Left renal cortex interstitium (tissue), 4 donors: ENCODE results near the gene TBKBP1. TPM values are rescaled to one million over a fixed set of nuclear protein-coding genes. Genes with fewer than 3 reads are reported as not detected.
"Not testable (repeated sequence)": the region's sequence is repeated elsewhere in the genome, so short reads cannot be mapped to it uniquely, and the experiment has no call there.

Source experiments
- DNase-seq, 4 donors: peaks; one replicate each; pipeline ENCODE4 v3.0.0-alpha.2; 2013; ENCODE audit warnings: low read depth in 4 of 4, low spot score in 2 of 4, missing footprints in 1 of 4
- polyA plus RNA-seq, 4 donors: library from polyadenylated mRNA; unstranded; fragments of 120-200 nt; gene quantifications; one replicate each; pipeline ENCODE4 v1.2.1, GENCODE V29; 2013; ENCODE audit not compliant: insufficient read length in 4 of 4

TBKBP1 gene
- polyA plus RNA-seq, 4 donors, result 22.3 to 36.7 (median 30.5) TPM

DNA sequence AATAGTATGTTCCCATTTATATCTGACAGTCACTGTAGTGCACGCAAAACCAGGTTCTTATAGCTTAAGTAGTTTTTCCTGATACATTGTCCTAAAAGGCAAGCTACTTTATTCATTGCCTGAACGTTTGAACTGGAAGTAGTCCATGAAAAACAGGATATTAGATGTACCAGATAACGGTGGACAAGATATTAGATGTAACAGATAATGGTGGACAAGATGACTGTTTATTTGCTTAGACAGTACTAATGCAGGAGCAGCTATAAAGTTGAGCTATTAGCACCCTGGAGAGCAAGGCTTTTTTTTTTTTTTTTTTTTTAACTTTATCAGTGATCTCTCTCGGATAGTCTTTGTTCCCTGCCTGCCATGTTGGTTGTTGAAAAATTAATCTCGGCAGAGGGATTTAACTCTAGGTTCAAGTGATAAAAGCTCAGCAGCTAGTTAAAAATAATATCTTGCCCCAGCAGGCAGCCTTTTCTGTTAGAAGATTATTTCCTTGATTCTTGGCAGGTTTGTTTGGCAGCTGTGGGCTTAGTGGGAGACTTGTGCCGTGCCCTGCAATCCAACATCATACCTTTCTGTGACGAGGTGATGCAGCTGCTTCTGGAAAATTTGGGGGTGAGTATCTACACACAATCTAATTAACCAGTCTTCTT lies 17.3 kb upstream of the TBKBP1 start:
- no peak for DNase-seq

DNA sequence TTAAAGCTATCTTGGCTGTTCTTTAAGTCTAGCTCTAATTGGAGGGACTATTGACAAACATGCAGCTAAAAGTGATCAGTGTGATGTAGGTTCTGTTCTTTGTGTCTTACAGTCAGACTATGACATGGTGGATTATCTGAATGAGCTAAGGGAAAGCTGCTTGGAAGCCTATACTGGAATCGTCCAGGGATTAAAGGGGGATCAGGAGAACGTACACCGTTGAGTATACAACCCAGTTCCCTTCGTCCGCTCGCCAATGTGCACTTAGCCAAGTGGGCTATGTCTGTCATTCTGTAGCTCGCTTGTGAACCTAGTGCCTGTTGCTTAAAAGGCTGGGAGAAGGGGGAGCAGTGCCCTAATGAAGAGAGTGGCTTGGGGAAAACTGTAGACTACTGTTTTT lies 15.8 kb upstream of the TBKBP1 start:
- DNase-seq, result no peak

DNA sequence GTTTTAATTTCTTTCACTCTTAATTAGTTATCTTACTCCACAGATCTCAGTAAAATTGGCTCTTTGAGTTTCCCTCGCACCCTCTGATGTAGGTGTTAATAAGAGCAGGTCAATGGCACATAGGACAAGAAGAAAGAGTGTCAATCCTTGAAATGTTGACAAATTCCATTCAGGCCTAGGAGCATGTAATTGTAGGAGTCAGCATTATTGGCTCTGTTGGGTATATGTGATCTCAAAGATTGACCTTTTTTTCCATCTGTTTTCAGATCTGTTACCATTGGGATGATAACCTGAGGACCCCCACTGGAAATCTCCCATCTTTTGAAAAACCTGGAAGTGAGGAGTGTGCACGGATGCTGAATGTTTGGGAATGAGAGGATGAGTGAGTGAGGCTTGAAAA lies 11.8 kb upstream of the TBKBP1 start:
- DNase-seq, result no peak

DNA sequence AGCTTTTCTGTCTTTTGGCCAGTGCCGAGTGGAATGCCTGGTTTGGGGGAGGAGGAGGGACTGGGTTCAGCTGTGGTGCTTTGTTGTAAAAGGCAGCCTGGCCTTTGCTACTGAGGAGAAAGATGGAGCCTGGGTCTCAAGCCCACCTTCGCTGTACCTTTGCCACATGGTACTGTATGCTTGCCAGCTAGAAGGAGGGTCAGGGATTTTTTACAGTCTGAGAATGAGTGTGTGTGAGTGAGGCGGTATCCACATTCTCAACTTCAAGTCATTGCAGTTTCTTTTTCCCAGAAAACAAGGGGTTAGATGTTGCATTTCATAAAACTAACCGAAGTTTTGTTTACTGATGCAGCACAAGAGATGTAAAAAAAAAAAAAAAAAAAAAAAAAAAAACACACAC lies 11.2 kb upstream of the TBKBP1 start:
- DNase-seq, result not testable (repeated sequence)

DNA sequence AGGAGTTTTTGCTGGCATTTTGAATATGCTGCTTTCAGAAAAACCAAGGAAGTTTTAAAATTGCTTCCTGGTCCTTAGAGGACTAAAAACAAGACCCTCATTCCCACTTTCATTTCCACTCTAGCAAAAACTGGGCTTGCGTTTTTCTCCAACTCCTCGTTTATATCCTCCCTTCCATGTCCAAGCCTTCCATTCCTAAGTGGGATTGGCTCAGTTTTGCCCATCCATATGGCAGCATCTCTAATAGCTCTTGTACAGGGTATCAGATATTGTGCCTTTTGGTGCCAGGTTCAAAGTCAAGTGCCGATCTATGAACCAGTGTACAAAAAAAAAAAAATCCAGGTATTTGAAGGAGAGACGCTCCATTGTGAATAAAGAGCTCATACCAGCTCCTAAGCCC lies 9.9 kb upstream of the TBKBP1 start:
- no peak for DNase-seq

DNA sequence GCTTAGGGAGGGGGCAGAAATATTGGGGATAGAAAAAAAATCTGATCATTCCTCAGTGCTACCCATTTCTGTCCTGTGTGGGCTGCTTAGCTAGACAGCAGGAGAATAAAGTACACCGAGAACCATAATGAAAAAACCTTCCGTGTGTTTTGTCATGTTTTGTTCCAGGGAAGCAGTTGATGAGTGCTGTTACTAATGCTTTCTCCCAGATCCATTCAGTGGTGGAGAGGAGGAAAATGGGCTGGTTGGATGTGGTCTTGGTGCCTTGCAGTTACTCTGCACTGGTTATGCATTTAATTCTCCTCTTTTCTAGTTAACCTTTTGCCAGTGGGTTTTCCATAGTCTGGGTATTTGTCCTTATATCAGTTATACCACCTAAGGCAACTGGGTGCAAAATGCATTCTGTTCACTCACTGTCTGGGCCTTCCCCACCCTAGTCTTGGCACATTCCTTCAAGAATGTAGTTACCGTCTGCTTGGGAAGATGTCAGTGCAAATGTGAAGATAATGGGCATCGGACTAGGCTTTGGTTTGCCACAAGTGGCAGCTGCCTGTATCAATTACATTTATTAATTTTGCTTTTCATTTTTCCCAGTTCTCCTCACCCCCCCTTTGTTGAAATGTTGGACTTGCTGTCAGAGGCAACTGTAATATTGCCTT lies 9.3 kb upstream of the TBKBP1 start:
- DNase-seq, result no peak

DNA sequence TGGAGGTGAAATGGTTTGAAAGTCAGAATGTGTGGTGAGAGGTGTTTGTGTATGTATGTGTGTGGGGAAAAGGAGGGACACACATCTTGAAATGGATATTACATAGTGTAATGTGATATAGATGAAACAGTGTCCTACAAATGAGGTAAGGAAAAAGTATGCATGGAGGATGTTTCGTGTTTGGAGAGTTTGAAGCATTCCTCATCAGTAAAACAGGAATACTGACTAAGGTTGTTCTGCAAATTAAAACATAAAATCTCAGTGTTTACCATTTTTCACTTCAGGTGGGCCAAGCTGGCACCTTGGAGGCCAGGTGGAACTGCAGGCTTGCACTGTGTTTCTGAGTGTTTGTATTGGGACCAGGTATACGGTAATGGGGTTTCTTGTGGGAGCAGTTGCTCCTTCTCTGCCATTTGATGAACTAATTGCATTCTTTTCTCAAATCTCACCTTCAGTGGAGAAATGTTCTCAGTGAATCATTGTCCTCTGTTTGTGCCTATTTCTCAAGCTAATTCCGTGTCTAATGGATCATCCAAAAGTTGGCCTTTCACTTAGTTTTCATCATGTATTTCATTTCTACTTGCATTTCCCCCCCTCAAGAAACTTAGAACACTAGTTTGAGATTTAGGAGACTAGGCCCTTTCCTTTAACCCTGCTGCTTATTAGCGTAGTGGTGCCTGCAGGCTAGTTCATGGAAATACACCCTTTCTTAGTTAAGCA lies 8.2 kb upstream of the TBKBP1 start:
- DNase-seq, result no peak

DNA sequence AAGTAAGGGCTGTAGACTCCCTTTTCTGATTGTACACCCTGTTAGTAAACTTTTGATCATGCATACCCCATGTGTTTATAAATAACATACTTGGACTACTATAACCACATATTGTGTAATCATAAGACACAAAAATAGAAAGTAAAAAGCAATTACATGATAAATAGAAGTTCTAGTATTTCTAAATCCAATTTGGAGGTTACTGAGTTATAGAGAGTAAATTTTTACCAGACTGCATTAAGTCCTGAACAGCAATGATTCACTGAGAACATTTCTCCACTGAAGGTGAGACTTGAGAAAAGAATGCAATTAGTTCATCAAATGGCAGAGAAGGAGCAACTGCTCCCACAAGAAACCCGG lies 7.7 kb upstream of the TBKBP1 start:
- DNase-seq, result no peak

DNA sequence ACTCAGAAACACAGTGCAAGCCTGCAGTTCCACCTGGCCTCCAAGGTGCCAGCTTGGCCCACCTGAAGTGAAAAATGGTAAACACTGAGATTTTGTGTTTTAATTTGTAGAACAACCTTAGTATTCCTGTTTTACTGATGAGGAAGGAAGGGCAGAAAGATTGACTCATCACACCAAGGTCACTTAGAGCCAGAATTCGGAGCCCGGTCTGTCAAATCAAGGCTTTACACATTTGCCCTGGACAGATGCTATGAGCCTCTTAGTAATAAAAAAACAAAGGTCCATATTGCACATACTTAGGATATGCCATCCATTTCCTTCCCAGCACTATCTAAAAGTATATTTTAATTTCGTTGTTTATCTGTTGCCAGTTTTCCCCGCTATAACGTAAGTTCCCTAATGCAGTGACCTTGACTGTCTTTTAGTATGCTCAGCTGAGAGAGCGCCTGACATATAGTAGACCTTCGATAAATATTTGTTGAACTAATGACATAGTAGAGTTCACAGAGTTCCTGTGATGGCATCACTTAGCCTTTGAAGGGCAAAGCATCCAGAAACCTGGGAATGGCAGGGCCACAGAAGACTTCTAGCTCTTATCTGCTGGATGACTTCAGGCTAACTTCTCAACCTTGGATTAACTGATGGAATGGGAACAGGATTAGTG lies 7.2 kb upstream of the TBKBP1 start:
- DNase-seq, result no peak

DNA sequence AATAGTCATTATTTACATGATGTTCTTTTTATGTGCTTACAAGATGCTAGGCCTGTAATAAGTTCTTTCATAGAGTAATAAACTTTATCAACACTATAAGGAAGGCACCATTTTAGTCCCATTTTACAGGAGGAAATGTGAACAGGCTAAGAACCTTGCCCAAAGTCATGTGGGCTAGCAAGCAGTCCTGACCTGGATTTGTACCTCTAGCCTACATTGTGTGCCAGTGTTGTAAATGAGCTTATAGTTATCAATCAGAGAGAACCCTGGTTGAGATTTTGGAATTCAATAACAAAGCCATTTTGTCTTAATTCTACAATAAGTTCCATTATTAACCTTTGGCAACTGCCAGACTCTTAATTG lies 6.7 kb upstream of the TBKBP1 start:
- no peak for DNase-seq

DNA sequence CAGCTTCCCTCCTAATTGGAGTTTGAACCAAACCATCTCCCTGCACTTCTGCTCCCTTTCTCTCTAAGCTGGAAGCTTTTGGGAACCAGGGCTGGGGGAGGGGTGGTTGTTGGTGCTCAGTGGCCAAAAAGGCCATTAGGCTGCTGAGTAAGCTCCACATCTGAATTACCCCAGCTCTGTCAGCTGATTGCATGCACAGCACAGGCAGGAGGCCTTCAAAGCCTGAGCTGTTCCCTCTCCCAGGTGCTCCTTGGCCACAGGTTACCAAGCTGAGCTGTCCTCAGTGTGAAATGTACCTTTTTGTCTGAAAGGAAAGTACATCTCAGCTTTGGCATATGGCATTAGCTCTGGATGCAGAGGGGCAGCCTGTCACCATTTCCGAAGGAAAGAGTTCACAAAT lies 6.2 kb upstream of the TBKBP1 start:
- DNase-seq, result no peak

DNA sequence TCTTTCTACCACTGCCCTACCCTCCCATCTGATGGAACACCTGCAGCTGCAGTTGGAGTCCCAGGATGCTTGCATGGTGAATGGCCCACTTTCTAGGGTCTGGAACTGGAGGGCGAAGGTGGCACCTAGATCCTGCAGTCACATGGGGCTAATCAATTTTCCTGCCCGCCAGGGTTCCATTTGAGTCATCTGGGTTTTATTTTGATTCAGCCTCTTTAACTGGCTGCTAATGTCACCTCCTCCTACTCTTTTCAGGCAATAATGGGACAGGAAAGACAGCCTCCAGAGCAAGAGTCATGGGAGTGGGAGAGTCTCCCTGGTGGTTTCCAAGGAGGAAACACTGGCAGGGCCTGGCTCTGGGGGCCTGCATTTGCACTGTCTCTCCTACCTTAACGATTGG lies 3.8 kb upstream of the TBKBP1 start:
- no peak for DNase-seq

DNA sequence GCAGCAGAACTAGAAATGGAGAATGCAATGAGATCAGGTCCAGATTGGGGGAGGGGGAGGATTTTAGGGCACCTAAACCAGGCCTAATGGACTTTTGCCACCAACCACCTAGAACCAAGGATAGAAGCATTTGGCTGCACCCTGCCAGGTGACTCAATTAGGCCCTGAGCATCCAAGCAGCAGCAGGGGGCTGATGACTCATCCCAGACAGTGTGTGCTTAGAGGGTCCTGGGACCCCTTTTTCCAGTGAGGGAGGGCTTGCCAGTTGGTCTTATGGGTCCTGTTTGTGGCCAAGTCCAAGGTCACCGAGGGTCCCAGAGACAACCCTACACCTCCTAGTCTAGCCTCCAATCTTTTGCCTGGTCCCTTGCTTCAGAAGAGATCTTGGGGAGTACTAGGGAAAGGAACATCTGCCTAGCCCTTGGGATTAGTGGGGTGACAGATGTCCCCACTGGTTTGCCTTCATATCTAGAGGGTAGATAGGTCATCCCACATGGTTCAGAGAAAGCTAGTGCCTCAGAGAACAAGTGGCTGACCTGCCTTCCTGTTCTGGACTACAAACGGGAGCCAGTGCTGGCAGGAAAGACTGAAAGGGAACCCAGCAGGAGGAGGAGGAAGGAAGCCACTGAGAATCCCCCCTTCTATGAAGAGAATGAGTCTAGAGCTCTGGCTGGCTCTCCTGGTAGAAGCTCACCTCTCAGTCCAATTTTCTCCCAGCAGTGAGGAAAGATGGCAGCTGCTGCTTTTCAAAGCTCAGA lies 1.6 kb upstream of the TBKBP1 start:
- DNase-seq, result no peak

DNA sequence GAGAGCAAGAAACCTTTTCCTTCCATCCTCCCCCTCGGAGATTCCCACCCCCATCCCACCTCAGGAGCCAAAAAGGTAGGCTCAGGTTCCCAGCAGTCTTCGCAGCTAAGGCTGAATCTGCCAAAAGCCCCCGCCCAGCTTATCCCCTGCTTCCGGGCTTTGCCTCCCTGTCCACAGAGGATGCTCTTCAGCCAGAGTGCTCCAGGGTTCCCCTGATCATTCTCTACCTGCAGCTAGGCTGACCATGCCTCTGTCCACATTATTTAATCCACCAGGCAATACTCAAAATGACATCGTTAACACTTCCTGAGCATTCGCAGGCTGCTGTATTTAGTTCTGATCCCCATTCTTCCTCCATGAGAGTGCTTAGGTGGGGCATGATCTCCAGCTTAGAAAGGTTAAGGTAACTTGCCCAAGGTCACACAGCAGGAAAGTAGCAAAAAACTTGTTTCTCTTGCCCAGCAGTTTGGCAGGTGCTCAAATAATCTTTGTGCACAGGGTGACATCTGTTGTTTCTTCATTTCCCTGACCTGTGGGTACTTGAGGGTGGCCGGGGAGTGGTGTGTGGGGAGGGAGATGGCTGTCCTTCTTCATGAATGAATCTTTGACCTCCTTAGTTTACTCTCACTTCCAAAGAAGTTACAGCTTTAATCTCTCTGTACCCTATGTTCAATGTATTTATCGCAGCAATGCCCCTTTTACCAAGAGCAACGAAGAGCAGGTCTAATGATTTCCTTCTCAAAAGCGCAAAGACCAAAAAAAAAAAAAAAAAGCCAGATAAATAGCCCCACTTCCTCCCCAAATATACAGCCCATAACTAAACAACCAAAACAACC lies 848 bp upstream of the TBKBP1 start:
- DNase-seq, result peak in 1 of 4 donors; percentile 27

DNA sequence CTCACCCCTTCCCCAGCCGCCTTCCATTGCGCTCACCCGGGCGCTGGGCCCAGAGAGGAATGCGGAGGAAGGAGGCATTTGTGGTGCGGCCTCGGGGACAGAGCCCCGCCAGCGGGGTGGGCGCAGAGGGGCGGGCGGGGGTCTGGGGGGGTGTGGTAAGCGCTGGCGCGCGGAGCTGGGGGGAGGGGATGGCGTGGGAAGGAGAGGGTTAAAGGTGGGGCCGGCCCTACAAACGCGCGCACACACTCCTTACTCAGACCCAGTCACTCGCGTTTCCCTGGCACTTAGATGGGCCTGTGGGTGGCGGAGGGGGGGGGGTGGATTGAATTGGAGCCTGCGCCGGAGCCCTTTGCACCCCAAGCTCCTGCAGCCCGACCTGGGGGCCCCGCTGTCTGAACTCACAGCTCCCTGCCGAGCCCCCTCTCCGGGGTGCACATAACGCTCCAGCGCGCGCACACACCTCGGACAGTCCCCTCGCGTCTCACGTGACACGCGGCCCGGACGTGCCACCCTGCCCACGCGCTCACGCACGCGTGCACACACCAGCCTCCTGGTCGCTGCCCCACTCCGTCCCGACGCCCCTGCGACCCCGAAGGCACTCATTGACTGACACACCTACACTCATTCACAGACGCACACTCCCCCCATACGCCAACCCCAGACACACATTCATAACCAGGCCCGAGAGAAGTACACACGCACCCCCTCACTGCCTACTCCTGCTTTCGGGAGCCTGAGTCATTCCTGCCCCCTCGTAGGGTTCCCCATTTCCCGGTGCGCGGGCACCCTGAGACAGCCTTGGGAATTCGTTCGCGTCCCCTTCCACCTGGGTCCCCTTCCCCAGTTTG lies 844 bp downstream of the TBKBP1 start:
- peak in 2 of 4 donors; percentile 36 to 38 for DNase-seq

DNA sequence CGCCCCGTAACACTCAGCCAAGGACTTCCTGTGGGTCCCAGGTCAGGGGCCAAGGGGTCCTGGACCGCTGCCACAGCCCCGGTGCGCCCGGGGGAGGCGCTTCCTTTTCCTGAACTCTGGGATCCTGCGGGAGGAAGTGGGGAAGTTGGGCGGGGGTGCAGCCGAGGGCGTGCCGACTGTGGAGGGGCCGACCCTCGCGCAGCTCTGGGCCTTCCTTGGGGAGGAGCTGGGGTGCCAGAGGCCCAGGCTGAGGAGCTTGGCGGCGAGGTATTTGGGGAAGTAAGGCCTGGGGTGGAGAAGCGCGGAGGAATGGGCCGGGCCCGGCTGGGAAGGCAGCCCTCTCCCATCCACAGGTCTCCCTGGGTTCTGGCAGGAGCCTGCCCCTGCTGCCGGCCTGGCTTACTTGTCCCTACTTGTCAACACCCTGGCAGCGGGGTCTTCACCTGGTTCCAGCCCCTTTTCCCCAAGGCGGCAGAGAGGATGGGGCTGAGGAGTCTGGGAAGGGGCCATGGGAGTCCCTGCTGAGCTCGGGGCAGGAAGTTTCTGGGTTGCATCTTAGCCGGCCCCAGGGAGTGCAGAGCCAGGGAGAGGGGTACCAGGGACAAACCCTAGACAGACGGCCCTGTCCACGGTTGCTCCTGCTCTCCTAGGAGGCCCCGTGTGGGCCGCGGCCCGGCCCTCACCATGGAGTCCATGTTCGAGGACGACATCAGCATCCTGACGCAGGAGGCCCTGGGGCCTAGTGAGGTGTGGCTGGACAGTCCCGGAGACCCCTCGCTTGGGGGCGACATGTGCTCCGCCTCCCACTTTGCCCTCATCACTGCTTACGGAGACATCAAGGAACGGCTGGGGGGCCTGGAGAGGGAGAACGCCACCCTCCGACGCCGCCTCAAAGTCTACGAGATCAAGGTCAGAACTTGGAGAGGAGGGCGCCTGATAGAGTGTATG lies 1.7 kb downstream of the TBKBP1 start:
- DNase-seq, result no peak

DNA sequence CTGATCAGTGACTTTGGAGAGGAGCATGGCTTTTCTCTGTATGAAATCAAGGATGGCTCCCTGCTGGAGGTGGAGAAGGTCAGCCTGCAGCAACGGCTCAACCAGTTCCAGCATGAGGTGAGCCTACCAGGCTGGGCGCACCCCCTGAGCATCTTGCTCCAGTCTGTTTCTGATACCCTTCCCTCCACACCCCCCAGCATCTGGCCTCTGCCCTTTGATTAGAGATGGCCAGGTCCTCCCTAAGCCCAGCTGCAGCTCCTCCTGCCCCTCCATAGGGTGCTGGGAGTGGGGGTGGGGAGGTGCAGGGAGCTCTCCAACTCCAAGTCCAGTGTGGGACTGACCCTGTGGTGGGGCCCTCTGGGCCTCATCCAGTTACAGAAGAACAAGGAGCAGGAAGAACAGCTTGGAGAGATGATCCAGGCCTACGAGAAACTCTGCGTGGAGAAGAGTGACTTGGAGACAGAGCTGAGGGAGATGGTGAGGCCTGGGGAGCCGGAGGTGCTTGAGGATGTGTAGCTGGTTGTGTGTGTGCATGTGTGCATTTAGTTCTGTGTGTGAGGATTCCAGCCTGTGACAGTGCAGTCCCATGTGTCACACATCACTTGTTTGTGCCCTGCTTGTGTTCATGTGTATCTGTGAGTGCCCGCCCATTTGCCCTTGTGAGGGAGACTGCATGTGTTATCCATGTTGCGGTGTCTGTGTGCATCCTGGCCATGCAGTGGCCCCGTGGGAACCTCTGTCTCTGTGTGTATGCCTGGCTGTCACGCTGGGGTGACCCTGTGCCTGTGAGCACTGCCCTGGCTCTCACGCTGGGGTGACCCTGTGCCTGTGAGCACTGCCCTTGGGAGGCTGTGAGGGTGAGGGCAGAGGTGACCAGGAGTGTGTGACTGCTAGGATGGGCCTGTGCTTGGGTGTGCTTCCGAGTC lies 3.0 kb downstream of the TBKBP1 start:
- no peak for DNase-seq
